ENCODE measurements around the gene TMEM184A.
"Not testable (repeated sequence)": the region's sequence is repeated elsewhere in the genome, so short reads cannot be mapped to it uniquely, and the experiment has no call there.

The TMEM184A gene

GRCh38 chr7:1520539-1521234, 35.3 kb downstream of the TMEM184A start:
- peak; percentile 54 for DNase-seq

- DNase-seq: not testable (repeated sequence)
These were observed 36.6 kb downstream of the TMEM184A start for GRCh38 chr7:1519322-1519922.

GRCh38 chr7:1516586-1517251, 39.3 kb downstream of the TMEM184A start:
- DNase-seq: no peak

GRCh38 chr7:1515509-1515967, 40.5 kb downstream of the TMEM184A start:
- not testable (repeated sequence) for DNase-seq

DNA sequence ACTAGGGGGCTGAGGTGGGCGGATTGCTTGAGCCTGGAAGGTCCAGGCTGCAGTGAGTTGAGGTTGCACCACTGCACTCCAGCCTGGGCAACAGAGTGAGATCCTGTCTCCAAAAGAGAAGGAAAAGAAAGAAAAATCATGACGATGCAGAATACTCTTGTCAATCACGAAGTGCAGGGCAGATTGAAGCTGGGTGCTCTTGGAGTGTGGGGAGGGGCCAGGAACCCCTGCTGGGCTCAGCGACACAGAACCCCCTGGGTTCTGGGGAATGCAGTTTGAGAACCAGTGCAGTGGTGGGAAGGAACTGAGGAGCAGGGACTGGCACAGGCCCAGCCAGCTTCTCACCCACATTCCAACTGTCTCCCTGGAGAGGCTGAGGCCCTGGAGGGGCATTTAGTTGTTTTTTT, 41.0 kb downstream of the TMEM184A start:
- DNase-seq: peak; percentile 73

DNA sequence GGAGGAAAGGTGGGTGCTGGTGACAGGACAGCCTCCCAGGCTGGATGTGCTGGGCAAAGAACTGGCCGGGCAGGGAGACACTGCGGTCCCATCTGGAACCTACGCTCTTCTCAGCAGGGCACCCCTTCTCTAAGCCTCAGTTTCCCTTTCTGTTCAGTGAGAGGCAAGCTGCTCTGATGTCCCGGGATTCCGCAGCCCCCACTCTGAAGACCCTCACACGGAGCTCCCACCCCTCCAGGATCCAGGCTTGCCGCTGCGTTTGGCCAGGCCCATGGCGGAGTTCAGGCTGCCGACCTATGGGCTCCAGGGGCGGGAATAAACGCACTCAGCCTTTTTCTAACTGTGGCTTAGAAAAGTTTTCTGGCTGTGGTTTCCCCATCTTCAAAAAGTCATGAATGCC, 41.6 kb downstream of the TMEM184A start:
- DNase-seq: no peak

DNA sequence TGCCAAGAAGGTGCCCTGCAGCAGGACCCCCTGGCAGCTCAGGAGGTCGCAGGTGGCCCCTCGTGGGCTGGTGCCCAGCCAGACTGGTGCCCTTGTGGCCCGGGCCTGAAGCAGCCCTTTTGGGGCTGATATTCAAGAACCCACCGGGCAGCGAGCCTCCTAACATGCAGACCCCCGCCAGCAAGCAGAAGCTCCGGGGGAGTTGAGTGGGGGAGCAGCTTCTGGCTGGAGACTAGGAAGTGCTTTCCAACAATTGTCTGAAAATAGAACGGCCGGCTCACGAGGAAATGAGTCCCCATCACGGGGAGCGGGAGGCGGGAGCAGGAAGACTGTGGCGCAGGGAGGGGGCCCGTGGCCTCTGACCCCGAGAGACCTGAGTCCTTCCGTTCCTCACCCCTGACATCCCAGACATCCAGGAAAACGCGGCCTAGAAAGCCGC, 42.3 kb downstream of the TMEM184A start:
- DNase-seq: no peak

- peak; percentile 92 for DNase-seq
These were observed 43.0 kb downstream of the TMEM184A start for GRCh38 chr7:1512781-1513656.

GRCh38 chr7:1511444-1512422, 44.3 kb downstream of the TMEM184A start:
- no peak for DNase-seq

GRCh38 chr7:1510780-1511154, 45.2 kb downstream of the TMEM184A start:
- DNase-seq: no peak

DNA sequence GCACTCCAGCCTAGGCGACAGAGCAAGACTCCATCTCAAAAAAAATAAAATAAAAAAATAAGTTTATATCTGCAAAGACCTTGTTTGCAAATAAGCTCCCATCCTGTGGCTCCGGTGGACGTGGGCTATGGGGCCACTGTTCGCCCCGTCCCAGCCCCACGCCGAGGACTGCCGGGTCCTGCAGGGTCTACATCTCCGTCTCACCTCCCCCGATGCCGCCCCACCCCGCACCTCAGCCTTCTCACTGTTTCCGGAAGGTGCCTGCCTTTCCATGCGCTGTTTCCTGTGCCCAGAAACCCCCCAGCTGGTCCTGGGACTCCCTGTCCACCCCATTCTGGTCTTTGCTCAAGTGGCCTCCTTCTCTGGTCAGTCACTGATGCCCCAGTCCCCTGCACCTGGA, 46.8 kb downstream of the TMEM184A start:
- DNase-seq: no peak

DNA sequence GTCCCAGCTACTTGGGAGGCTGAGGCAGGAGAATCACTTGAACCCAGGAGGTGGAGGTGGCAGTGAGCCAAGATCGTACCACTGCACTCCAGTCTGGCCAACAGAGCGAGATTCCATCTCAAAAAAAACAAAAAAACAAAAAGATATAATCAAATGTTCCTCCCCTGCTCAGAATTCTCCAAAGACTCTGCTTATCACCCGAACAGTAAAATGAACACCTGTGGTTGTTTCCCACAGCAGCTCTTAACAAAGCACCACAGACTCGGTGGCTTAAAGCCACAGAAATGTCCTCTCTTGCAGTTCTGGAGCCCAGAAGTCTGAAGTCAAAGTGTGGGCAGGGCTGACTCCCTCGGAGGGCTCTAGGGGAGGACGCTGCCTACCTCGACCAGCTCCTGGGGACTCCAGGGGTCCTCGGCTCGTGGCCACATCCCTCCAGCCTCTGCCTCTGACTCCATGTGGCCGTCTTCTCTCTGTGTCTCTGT, 47.7 kb downstream of the TMEM184A start:
- DNase-seq: no peak

DNA sequence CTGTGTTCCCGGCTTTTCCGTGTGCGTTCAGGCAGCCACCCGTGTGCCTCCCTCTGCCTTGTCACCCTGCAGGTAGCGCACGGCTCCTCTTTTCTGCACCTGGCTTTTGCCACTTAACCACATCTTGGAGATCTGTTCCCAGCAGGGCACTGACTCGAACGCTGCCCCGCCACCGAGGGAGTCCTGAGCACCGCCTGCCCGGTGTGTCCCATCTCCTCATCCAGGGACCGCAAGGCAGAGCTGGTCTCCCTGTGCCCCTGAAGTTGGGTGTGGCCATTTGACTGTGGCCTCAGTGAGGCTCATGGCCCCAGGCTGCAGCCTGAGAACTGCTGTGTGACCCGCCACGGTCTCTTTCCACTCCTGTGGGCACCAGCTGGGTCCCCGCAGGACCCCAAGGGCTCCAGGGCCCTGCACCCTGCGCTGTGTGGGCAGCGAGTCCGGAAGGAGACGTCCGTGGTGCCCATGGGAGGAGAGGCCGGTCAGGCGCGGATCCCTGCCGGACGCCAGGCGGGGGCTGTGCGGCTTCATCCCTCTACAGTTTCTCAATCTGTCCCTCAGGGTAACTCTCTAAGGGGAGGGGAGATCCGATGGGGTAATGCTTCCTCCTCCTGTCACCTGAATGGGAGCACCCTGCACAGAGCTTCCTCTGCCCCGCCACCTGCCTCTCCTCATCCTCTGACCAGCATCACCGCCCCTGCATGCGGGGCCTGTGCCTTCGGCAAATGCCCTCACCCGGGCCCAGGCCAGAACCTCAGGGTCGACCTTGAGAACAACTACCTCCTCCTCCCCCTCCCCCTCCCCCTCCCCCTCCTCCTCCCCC, 50.1 kb downstream of the TMEM184A start:
- no peak for DNase-seq

- peak; percentile 92 for DNase-seq
These were observed 51.9 kb downstream of the TMEM184A start, which contains the start of gene INTS1 for GRCh38 chr7:1503816-1504775. INTS1 (minus strand) TSS chr7:1504389; CDS start chr7:1503960, 429 bp downstream.

DNA sequence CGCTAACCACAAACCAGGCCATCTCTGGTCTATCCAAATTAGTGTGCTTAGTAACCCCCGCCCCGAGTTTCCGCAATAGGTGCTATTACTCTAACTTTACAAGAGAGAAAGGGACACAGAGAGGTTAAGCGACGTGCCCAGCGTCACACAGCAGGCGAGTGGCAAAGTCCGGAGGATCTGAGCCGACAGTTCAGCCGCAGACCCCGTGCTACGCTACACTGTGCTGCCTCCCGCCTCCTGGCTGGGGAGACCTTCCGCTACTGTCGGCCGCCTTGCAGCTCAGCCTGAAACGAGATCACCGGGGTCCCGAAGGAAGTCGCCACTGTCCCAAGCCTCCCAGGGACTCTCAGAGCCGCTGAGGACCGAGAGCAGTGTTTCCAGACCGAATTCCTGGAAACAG, 52.6 kb downstream of the TMEM184A start:
- no peak for DNase-seq

DNA sequence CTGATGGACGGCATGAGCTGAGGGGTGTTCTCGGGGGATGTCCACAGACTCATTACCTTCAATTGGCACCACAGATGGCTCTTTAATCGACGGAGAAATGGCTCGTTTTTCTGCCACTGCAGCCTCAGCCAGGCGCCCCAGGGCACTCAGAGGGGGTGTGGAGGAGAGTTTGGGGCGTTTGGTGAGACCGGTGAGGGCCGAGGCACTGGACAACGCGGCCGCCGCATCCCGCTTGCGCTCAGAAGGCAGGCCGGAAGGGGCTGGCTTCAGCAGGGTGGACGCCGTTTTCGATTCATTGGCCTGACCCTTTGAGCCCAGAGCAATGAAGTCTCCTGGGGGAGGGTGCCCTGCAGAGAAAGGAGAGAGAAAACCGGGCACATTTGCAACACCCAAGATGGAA, 53.2 kb downstream of the TMEM184A start:
- DNase-seq: no peak

GRCh38 chr7:1501487-1502270, 54.3 kb downstream of the TMEM184A start:
- DNase-seq: no peak
